Ishikawa (cell line): ENCODE measurements around the gene CCSER1.

Experiments used
- CEBPB ChIP-seq: IDR thresholded peaks from 2 replicates; pipeline ENCODE4 v1.6.1; 2012
- CREB1 ChIP-seq: IDR thresholded peaks from 2 replicates; pipeline ENCODE4 v1.6.1; 2012; ENCODE audit warnings: low read depth
- EGR1 ChIP-seq: IDR thresholded peaks from 2 replicates; pipeline ENCODE4 v1.6.1; 2012
- EP300 ChIP-seq: IDR thresholded peaks from 2 replicates; pipeline ENCODE4 v1.6.1; 2012; ENCODE audit warnings: borderline replicate concordance
- FOXM1 ChIP-seq: IDR thresholded peaks from 2 replicates; pipeline ENCODE4 v1.6.1; 2012; ENCODE audit warnings: low read depth, borderline replicate concordance
- NFIC ChIP-seq: IDR thresholded peaks from 2 replicates; pipeline ENCODE4 v1.6.1; 2012
- RAD21 ChIP-seq: IDR thresholded peaks from 2 replicates; pipeline ENCODE4 v1.6.1; 2012; ENCODE audit warnings: low read depth
- TAF1 ChIP-seq: IDR thresholded peaks from 2 replicates; pipeline ENCODE4 v1.6.1; 2012; ENCODE audit warnings: low read depth, mild to moderate bottlenecking
- TCF12 ChIP-seq: IDR thresholded peaks from 2 replicates; pipeline ENCODE4 v1.6.1; 2012; ENCODE audit warnings: low read depth
- TEAD4 ChIP-seq: IDR thresholded peaks from 2 replicates; pipeline ENCODE4 v1.6.1; 2012
- YY1 ChIP-seq: IDR thresholded peaks from 2 replicates; pipeline ENCODE4 v1.6.1; 2012; ENCODE audit warnings: low read depth
- ZBTB7A ChIP-seq: IDR thresholded peaks from 2 replicates; pipeline ENCODE4 v1.6.1; 2012; ENCODE audit warnings: low read depth
- TF ChIP-seq, protein P1 (sequence below): IDR thresholded peaks from 2 replicates; pipeline ENCODE4 v1.6.1; 2012
- TF ChIP-seq, protein P2 (sequence below): IDR thresholded peaks from 2 replicates; pipeline ENCODE4 v1.6.1; 2012
- TF ChIP-seq, protein P3 (sequence below): IDR thresholded peaks from 2 replicates; pipeline ENCODE4 v1.6.1; 2012; ENCODE audit warnings: low read depth, mild to moderate bottlenecking

CCSER1 gene

DNA sequence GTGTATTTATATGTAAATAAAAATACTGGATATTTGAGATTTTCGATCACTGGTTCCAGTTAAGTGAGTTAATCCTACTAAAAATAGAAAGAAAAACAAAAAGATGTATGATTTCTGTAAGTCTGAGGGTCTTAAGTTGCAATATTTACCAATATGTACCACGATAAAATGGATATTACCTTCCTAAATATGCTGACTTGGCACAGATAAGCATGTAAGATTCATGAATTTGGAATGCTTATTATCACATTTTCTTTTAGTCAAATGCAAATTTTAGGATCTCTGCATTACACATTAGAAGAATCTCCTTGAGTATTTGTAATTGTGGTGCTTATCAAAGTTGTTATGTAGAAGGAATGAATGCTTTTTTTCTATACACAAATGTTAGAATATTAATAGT lies 1158.3 kb downstream of the CCSER1 start:
- TF ChIP-seq RAD21 (no peak), NFIC (no peak), YY1 (no peak), CEBPB (no peak), TCF12 (no peak), EP300 (no peak), ZBTB7A (no peak), EGR1 (no peak), CREB1 (no peak), FOXM1 (no peak), TAF1 (no peak), TEAD4 (no peak)
- TF ChIP-seq, protein P1, sequence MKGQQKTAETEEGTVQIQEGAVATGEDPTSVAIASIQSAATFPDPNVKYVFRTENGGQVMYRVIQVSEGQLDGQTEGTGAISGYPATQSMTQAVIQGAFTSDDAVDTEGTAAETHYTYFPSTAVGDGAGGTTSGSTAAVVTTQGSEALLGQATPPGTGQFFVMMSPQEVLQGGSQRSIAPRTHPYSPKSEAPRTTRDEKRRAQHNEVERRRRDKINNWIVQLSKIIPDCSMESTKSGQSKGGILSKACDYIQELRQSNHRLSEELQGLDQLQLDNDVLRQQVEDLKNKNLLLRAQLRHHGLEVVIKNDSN = no peak
- TF ChIP-seq, protein P2, sequence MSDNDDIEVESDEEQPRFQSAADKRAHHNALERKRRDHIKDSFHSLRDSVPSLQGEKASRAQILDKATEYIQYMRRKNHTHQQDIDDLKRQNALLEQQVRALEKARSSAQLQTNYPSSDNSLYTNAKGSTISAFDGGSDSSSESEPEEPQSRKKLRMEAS = no peak
- TF ChIP-seq, protein P3, sequence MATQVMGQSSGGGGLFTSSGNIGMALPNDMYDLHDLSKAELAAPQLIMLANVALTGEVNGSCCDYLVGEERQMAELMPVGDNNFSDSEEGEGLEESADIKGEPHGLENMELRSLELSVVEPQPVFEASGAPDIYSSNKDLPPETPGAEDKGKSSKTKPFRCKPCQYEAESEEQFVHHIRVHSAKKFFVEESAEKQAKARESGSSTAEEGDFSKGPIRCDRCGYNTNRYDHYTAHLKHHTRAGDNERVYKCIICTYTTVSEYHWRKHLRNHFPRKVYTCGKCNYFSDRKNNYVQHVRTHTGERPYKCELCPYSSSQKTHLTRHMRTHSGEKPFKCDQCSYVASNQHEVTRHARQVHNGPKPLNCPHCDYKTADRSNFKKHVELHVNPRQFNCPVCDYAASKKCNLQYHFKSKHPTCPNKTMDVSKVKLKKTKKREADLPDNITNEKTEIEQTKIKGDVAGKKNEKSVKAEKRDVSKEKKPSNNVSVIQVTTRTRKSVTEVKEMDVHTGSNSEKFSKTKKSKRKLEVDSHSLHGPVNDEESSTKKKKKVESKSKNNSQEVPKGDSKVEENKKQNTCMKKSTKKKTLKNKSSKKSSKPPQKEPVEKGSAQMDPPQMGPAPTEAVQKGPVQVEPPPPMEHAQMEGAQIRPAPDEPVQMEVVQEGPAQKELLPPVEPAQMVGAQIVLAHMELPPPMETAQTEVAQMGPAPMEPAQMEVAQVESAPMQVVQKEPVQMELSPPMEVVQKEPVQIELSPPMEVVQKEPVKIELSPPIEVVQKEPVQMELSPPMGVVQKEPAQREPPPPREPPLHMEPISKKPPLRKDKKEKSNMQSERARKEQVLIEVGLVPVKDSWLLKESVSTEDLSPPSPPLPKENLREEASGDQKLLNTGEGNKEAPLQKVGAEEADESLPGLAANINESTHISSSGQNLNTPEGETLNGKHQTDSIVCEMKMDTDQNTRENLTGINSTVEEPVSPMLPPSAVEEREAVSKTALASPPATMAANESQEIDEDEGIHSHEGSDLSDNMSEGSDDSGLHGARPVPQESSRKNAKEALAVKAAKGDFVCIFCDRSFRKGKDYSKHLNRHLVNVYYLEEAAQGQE = no peak

DNA sequence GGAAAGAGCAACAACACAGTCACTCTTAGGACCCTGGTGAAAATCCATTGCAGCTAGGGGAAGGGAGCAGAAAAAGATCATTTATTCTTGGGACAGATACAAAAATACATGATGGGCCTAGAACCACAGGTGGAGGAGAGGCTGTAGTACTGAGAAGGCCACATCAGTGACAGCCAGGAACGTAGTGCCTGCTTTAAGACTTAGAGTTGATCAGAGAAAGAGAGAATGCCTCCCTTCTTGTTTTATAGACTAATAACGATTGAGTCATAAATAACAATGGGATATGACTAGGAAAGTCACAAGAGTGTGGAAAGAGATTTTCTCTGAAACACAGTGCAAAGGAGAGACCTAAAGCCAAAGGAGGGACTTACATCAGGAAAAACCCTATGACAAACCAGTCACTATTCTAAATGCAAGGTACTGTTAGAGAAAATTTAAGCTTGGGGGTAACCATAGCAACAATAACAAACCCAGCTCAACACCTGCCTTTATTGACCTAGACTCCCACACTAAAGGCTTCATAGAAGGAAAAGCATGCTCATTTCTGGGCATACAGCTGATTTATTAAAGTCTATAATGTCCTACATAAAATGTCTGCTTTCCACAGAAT lies 1161.6 kb downstream of the CCSER1 start:
- TF ChIP-seq FOXM1 = no peak
- TF ChIP-seq, protein P2 = no peak
- TF ChIP-seq RAD21 = no peak
- no peak for TF ChIP-seq TAF1
- no peak for TF ChIP-seq CREB1
- TF ChIP-seq TEAD4 = no peak
- no peak for TF ChIP-seq ZBTB7A
- no peak for TF ChIP-seq TCF12
- TF ChIP-seq CEBPB = no peak
- TF ChIP-seq YY1 = no peak
- TF ChIP-seq, protein P1 = no peak
- TF ChIP-seq EP300 = no peak
- no peak for TF ChIP-seq EGR1
- TF ChIP-seq, protein P3 = no peak

DNA sequence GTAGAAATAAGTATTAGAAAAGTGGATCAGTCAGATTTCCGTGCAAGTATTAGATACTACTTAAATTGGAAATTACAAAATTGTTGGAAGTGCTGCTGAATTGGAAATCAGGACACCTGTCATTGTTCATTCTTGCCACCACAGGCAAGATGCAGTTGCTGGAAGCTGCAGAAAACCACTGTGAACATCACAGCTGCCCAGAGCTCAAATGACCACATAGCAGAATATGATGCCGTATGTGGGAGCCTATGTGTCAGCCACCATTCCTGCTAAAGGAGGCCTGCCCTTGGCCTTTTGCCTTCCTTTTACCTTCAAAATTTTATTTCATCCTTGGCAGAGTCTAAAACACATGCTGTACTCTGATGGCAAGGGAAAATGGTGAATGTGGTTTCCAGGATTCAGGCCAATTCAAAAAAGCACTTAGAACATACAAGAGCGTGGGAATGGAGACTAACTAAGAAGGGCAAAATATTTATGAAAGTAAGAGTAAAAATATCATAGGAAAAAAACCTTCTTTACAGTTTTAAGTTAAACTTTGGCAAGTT lies 1171.0 kb downstream of the CCSER1 start:
- no peak for TF ChIP-seq NFIC

DNA sequence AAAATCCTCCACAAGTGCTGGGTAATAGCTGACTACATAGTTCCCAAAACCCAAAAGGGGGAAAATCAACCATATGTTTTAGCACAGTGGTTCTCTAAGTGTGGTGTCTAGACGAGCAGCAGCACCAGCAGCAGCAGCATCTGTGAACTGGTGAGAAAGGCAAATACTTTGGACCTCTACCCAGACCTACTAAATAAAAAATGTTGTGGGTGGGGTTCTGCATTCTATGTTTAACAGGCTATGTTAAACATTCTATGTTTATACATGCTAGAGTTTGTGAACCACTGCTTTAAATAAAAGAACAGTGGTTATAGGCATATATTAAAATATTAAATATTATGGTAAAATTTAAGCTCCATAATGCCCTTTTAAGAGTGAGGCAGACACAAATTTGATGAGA lies 1171.6 kb downstream of the CCSER1 start:
- TF ChIP-seq TEAD4 (no peak), CEBPB (no peak), TAF1 (no peak), RAD21 (no peak), TCF12 (no peak), EGR1 (no peak), EP300 (no peak), ZBTB7A (no peak), NFIC (no peak), YY1 (no peak), FOXM1 (no peak), CREB1 (no peak)
- TF ChIP-seq, protein P1 = no peak
- TF ChIP-seq, protein P2 = no peak
- TF ChIP-seq, protein P3 = no peak
